HG03460 (cell line): ENCODE results near the gene GMDS.
"Not testable (repeated sequence)": the region's sequence is repeated elsewhere in the genome, so short reads cannot be mapped to it uniquely, and the experiment has no call there.

Experiments used
- ATAC-seq: cut with Tn5 transposase; IDR thresholded peaks from one replicate; pipeline ENCODE4 v1.9.1; 2021; ENCODE audit not compliant: unreplicated experiment

Gene GMDS

GRCh38 chr6:1762203-1762602, 483.2 kb downstream of the GMDS start:
- ATAC-seq, result no peak

DNA sequence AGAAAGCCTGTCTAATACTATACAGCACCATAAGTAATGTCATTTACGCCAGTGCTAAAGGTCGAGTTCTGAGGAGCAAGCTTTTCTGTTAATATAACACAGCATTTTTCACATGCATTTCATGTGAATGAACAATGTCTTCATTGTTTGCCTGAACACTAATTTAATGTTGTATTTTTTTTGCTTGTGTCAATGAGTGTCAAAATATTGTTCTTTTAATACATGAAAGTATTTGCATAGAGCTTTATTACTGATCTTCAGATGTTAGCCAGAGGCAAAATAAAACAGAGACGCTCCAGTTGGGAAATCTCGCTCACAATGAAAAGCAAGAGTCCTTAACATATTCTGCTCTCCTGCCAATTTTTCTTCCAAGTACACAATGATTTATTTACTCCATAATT, 483.9 kb downstream of the GMDS start:
- no peak for ATAC-seq

DNA sequence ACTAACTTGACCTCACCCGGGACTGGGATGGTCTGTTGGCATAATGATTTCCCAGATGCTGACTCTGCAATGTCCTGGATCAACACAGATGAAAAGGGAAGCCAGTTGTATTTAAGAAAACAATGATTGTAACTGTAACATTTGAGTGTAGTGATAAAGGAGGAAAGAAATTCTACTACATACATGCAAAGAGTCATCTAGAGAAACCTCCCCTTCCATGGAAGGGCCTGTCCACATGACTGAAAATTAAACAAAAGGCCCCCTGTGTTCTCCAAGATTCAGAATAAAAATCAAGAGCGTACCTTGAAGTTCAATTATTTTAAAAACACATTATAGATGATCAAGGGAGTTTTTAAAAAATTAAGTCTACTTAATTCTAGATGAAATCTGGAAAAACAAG, 484.5 kb downstream of the GMDS start:
- no peak for ATAC-seq

GRCh38 chr6:1759870-1760269, 485.5 kb downstream of the GMDS start:
- ATAC-seq, result no peak

DNA sequence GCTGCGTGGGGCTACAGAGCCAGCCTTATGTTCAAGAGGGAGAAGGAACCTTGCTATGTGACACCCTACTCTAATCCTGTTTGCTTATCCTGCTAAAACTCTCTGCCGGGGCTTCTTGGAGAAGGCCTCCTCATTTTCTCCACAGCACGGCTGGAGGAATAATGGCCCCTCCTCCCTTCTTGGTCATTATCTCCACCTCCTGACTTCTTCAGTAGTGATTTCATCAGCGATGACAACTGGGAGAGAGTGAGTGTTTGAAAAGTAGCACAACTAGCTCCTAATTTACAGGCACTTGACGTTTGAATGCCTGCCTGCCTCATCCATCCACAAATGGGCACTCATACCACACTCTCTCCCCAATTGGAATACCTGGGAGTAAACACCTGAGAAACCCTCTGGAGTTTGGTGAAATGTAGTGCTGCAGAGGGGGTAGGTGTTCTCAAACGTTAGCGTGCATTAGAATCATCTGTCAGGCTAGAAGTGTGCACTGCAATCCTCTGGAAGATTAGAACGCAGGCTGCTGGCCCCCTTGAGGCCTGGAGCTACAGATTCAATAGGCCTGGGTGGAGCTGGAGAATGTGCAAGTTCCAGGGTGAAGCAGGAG, 487.2 kb downstream of the GMDS start:
- ATAC-seq, result no peak

GRCh38 chr6:1757131-1757530, 488.3 kb downstream of the GMDS start:
- ATAC-seq, result no peak

DNA sequence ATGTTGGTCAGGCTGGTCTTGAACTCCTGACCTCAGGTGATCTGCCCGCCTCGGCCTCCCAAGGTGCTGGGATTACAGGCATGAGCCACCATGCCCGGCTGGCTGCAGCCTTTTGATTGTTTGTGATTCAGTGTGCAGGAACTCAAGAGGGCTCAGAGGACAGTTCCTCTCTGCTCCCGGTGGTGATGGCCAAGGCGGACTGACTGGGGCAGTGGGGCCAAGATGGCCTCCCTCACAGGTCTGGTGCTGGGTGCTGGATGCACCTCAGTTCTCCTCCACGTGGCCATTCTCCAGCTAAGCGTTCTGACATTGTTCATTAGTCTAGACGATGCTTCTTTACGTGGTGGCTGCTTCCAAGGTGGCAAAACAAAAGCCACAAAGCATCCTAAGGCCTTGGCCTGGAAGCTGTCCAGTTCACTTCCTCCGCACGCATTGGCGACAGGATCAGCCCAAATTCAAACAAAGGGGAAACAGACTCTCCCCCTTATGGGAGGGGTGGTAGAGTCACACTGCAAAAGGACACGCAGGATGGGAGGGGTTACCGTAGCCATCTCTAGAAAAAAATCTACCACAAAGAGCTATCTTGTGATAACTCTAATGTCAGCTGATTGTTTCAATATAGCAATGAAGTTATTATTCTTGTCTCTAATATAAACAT, 488.8 kb downstream of the GMDS start:
- ATAC-seq, result no peak

DNA sequence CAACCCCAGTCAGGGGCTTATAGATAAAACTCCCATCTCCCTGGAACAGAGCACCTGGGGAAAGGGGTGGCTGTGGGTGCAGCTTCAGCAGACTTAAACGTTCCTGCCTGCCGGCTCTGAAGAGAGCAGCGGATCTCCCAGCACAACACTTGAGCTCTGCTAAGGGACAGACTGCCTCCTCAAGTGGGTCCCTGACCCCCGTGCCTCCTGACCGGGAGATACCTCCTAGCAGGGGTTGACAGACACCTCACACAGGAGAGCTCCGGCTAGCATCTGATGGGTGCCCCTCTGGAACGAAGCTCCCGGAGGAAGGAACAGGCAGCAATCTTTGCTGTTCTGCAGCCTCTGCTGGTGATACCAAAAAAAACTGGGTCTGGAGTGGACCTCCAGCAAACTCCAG, 494.3 kb downstream of the GMDS start:
- ATAC-seq, result not testable (repeated sequence)

- ATAC-seq, result no peak
Observed at GRCh38 chr6:1749041-1749440, 496.4 kb downstream of the GMDS start.

- ATAC-seq, result no peak
Observed at GRCh38 chr6:1747531-1747930, 497.9 kb downstream of the GMDS start.

DNA sequence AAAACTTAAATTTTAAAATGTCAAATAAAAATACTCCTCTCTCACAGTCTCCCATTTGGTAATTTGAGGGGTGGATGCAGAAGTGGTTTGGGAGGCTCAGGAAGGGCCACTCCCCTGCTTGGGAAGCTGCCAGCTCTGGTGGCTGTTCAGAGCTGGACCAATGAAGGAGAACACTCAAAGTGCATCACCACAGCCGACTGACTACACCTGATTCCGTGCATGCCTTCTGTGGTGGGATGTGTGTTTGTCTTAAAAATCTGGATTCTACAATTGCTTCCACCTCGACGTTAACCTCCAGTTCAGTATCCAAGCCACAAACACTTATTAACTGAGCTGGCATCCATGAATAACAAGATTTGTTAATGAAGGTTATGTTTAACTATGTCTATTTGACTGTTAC, 498.4 kb downstream of the GMDS start:
- ATAC-seq, result no peak

DNA sequence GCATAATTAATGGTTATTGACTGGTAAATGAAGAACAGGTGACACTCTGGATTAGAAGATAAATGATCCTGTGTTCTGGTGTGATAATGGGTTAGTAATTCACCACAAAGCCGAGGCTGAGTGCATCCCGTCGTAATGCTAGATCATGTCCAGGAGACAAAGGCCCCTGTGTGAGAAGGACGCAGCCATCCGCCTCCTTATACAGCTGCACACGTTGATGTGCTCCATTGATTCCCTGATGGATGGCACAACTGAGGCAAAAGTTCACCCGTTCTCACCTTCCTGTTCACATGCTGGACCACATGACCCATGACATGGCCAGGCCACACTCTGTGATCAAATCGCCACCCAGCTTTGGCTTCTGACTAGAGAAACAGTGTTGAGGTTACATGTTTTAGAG, 499.6 kb downstream of the GMDS start:
- no peak for ATAC-seq

- no peak for ATAC-seq
Observed at GRCh38 chr6:1744543-1744942, 500.9 kb downstream of the GMDS start.

- peak; percentile 93 for ATAC-seq
Observed at GRCh38 chr6:1739680-1740079, 505.7 kb downstream of the GMDS start.

DNA sequence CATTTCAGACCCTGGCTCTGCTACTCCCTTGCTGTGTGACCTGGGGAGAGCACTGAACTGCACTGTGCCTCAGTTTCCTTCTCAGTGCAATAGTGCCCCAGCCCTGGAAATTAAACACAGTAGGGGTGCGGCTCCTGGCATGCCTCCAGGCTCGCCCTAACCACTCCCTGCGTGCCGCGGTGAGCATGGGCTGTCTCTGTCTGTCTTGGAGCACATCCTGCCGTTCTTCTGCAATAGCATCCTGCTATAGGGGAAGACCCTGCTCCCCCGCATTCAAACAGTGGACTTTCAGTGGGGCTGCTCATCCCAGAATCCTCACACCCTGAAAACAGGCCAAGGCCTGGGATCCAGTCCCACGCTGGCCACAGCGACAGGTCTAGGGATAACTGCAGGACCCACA, 506.2 kb downstream of the GMDS start:
- peak; percentile 36 for ATAC-seq

DNA sequence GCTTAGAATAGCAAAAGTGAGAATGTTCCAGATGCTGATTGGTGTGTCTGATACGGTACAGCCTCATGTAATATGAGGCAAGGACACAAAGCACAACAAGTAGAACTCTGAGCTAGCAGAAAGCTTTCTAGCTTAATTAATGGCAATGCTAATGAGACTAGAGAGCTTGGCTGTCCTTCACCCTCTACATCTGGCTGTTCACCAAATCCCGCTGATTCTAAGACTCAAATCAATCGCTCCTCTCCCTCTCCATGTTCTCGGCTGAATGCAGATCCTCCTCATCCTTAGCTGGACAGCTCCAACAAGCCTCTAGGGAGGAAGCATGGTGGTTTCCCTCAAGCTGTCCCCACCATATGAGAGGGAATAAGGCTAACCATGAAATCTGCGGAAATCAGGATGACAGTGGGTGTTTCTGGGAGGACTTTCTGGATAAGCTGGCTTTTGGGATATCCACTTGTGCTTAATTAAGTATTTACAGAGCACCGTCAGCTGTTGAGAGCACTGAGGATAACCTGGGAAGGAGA, 506.8 kb downstream of the GMDS start:
- no peak for ATAC-seq

DNA sequence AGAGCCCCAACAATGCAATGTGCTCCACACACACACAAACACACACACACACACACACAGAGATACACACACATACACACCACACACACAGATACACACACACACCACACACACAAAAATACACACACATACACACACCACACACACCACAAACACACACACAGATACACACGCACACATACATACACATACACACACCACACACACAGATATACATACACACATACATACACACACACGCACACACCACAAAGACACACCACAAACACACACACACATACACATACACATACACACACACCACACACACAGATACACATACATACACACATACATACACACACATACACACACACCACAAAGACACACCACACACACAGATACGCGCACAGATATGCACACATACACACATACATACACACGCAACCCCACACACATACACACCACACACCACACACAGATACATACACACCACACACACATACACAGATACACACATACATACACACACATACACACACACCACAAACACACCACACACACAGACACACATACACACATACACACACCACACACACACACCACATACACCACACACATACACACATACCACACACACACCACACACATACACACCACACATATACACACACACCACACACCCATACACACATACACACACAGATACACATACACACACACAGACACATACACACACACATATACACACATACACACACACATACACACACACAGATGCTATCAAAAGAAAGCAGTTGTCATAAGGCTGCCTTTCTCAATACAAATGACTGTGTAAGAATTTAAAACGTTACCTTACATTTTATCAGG, 507.7 kb downstream of the GMDS start:
- no peak for ATAC-seq

DNA sequence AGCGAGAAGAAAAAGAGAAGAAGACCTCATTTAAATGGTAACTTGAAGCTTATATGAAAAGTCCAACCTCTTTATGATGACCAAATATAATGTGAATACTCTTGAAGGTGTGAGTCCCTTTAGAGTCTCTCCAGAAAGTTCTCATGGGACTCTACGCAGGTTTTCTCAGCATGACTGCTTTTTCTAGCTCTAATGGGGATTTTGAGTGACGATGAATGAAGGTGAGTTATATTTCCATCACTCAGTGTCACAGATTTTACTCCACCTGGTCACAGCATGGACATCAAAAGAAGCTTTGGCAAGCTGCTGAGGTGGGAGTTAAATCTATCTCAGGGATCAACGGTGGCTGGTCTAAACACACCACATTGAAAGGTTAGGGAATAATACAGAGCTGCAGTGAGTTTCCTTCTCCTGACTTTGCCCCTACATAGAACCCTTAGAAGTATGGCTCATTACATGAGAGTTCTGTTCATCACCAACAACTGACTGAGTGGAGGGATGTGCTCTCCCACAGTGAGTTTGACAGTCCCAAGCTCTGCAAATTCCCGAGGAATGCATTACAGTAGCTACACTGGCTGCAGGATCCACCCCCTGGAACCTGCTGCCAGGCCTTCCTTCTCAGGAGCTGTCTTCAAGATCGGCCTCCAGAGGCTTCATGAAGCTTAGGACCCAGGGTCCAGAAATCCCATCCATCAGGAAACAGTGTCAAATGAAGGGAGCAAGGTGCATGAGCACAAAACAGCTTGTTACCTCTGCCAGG, 508.9 kb downstream of the GMDS start:
- ATAC-seq, result no peak

- ATAC-seq, result no peak
Observed at GRCh38 chr6:1735239-1735803, 510.1 kb downstream of the GMDS start.

DNA sequence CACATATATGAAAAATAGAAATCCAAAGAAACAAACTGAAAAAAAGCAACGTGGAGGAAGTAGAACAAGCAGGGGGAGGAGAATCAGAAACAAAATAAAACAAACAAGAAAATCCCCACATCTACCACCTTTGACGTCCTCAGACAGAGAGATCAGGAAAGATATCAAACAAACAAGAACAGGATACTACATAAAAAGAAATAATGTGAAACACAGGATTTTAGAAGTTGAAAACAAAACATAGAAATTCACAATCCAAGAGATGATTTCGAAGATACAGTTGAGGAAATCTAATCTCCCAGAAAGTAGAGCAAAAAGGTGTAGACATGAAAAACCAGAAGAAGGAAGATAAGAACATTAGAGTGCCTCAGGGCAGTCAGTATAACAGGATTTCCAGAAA, 514.5 kb downstream of the GMDS start:
- ATAC-seq, result no peak

DNA sequence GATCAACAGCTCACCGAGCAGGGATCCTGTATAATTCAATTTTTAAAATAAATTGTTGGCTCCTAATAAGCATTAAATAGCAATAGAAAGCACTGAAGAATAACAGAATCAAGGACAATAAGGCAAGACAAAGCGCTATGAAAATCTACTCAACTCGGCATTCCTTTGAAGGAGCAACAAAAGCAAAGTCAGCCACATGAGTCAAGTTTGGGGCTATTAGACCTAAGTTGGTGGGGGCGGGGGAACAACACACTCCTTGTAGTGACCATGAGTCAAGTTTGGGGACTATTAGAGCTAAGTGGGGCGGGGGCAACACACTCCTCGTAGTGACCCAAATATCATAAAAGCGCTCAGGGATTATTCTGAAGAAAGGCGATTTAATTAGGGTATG, 515.7 kb downstream of the GMDS start:
- no peak for ATAC-seq
